Esophagus (tissue), 2 donors: ENCODE data around the gene ANKRD44. TPM values are rescaled to one million over a fixed set of nuclear protein-coding genes. Genes with fewer than 3 reads are reported as not detected.
"Not testable (repeated sequence)": the region's sequence is repeated elsewhere in the genome, so short reads cannot be mapped to it uniquely, and the experiment has no call there.

ENCODE experiments used
- H3K27ac ChIP-seq, 2 donors: one replicate each; pipeline ENCODE4 v1.5.1; 2013; ENCODE audit warnings: low read depth in 2 of 2, mild to moderate bottlenecking in 2 of 2, inconsistent platforms in 1 of 2, low read length in 1 of 2, moderate library complexity in 1 of 2
- H3K27me3 ChIP-seq, 2 donors: one replicate each; pipeline ENCODE4 v1.6.1; 2013; ENCODE audit warnings: low read length in 2 of 2, control low read depth in 1 of 2, mild to moderate bottlenecking in 1 of 2; ENCODE audit not compliant: insufficient read depth in 2 of 2, control insufficient read depth in 1 of 2
- H3K36me3 ChIP-seq, 2 donors: one replicate each; pipeline ENCODE4 v1.6.1; 2013; ENCODE audit warnings: low read length in 1 of 2; ENCODE audit not compliant: control insufficient read depth in 2 of 2, insufficient read depth in 2 of 2
- H3K4me1 ChIP-seq, 2 donors: one replicate each; pipeline ENCODE4 v1.6.1; 2013; ENCODE audit warnings: low read length in 1 of 2; ENCODE audit not compliant: control insufficient read depth in 2 of 2, insufficient read depth in 2 of 2
- H3K4me3 ChIP-seq, 2 donors: one replicate each; pipeline ENCODE4 v1.5.1; 2013; ENCODE audit warnings: low read length in 2 of 2, mild to moderate bottlenecking in 2 of 2, low read depth in 1 of 2, moderate library complexity in 1 of 2
- H3K9me3 ChIP-seq, 2 donors: one replicate each; pipeline ENCODE4 v1.6.1; 2013; ENCODE audit warnings: mild to moderate bottlenecking in 2 of 2, low read depth in 1 of 2, low read length in 1 of 2, moderate library complexity in 1 of 2; ENCODE audit not compliant: control insufficient read depth in 2 of 2, insufficient read depth in 1 of 2
- WGBS, 2 donors: extraction: QIAGEN DNeasy Blood & Tissue Kit; methylation state at CpG; one replicate each; pipeline ENCODE4 v1.1.7; 2013; 5-methylcytosine and 5-hydroxymethylcytosine counted together
- polyA plus RNA-seq, 2 donors: library from polyadenylated mRNA; stranded (reverse); fragments of 200-250 nt; gene quantifications; one replicate each; pipeline ENCODE4 v1.2.3, GENCODE V29; 2013
- donor health status: healthy with polysubstance abuse.
- donor health status: Bipolar disorder and iron deficiency.

Gene ANKRD44
- polyA plus RNA-seq, 2 donors, result 1.1 to 1.5 TPM

GRCh38 chr2:197071213-197071612 lies 239.4 kb downstream of the ANKRD44 start:
- no peak overlapping the region for H3K27ac ChIP-seq
- 92 to 95% methylated on average over 1 of the region's 1 CpG for WGBS, 2 donors

GRCh38 chr2:197069958-197070357 lies 240.6 kb downstream of the ANKRD44 start:
- WGBS, 2 donors, result 60 to 74% methylated on average over 2 of the region's 2 CpGs
- Histone ChIP-seq H3K4me3 (no peak overlapping the region), H3K36me3 (no peaks in the 10 kb centered on the region), H3K27ac (no peak overlapping the region), H3K9me3 (no peaks in the 10 kb centered on the region), H3K27me3 (no peaks in the 10 kb centered on the region), H3K4me1 (no peaks in the 10 kb centered on the region)

More at GRCh38 chr2:197071213-197071612, 239.4 kb downstream of the ANKRD44 start:
- no peaks in the 10 kb centered on the region for H3K4me1 ChIP-seq
- no peak overlapping the region for H3K4me3 ChIP-seq
- no peaks in the 10 kb centered on the region for H3K9me3 ChIP-seq
- no peaks in the 10 kb centered on the region for H3K36me3 ChIP-seq
- H3K27me3 ChIP-seq, result no peaks in the 10 kb centered on the region

- H3K36me3 ChIP-seq, H3K27me3 ChIP-seq, H3K4me3 ChIP-seq, H3K9me3 ChIP-seq, H3K27ac ChIP-seq, H3K4me1 ChIP-seq: not testable (repeated sequence)
- 83 to 84% methylated on average over 3 of the region's 3 CpGs for WGBS, 2 donors
Measured at GRCh38 chr2:197062574-197062973, 248.0 kb downstream of the ANKRD44 start.

GRCh38 chr2:197059477-197059876 lies 251.1 kb downstream of the ANKRD44 start:
- Histone ChIP-seq H3K9me3 (no peaks in the 10 kb centered on the region), H3K27me3 (no peaks in the 10 kb centered on the region), H3K4me1 (no peaks in the 10 kb centered on the region), H3K4me3 (no peak overlapping the region), H3K27ac (no peak overlapping the region), H3K36me3 (no peaks in the 10 kb centered on the region)
- 97 to 98% methylated on average over 1 of the region's 1 CpG for WGBS, 2 donors

- no peak overlapping the region for H3K4me3 ChIP-seq
- no peaks in the 10 kb centered on the region for H3K27me3 ChIP-seq
- WGBS, 2 donors, result 89 to 98% methylated on average over 1 of the region's 1 CpG
- H3K9me3 ChIP-seq, result no peaks in the 10 kb centered on the region
- H3K36me3 ChIP-seq, result no peaks in the 10 kb centered on the region
- no peak overlapping the region for H3K27ac ChIP-seq
- H3K4me1 ChIP-seq, result no peaks in the 10 kb centered on the region
Measured at GRCh38 chr2:197058777-197059300, 251.7 kb downstream of the ANKRD44 start.

GRCh38 chr2:197057959-197058358 lies 252.6 kb downstream of the ANKRD44 start:
- WGBS, 2 donors, result 86 to 89% methylated on average over 2 of the region's 2 CpGs
- Histone ChIP-seq H3K9me3 (no peaks in the 10 kb centered on the region), H3K36me3 (no peaks in the 10 kb centered on the region), H3K4me3 (no peak overlapping the region), H3K27ac (no peak overlapping the region), H3K4me1 (no peaks in the 10 kb centered on the region), H3K27me3 (no peaks in the 10 kb centered on the region)

- Histone ChIP-seq H3K4me3 (no peak overlapping the region), H3K27ac (no peak overlapping the region), H3K27me3 (no peaks in the 10 kb centered on the region), H3K4me1 (no peaks in the 10 kb centered on the region), H3K9me3 (no peaks in the 10 kb centered on the region), H3K36me3 (no peaks in the 10 kb centered on the region)
Measured at GRCh38 chr2:197055045-197055444, 255.5 kb downstream of the ANKRD44 start.

GRCh38 chr2:197054437-197054836 lies 256.1 kb downstream of the ANKRD44 start:
- H3K4me1 ChIP-seq, result no peaks in the 10 kb centered on the region
- WGBS, 2 donors, result 43 to 67% methylated on average over 1 of the region's 1 CpG
- no peaks in the 10 kb centered on the region for H3K27me3 ChIP-seq
- no peak overlapping the region for H3K4me3 ChIP-seq
- H3K27ac ChIP-seq, result no peak overlapping the region
- no peaks in the 10 kb centered on the region for H3K9me3 ChIP-seq
- H3K36me3 ChIP-seq, result no peaks in the 10 kb centered on the region

GRCh38 chr2:197052356-197052755 lies 258.2 kb downstream of the ANKRD44 start:
- WGBS, 2 donors, result 55 to 69% methylated on average over 4 of the region's 4 CpGs

GRCh38 chr2:197045115-197045514 lies 265.5 kb downstream of the ANKRD44 start:
- Histone ChIP-seq H3K36me3 (no peaks in the 10 kb centered on the region), H3K27me3 (no peaks in the 10 kb centered on the region), H3K4me1 (no peaks in the 10 kb centered on the region), H3K27ac (no peak overlapping the region), H3K4me3 (no peak overlapping the region), H3K9me3 (no peaks in the 10 kb centered on the region)

More at GRCh38 chr2:197052356-197052755, 258.2 kb downstream of the ANKRD44 start:
- Histone ChIP-seq H3K4me3 (no peak overlapping the region), H3K27me3 (no peaks in the 10 kb centered on the region), H3K36me3 (no peaks in the 10 kb centered on the region), H3K4me1 (no peaks in the 10 kb centered on the region), H3K27ac (no peak overlapping the region), H3K9me3 (no peaks in the 10 kb centered on the region)
